ENCODE measurements around the gene ANKRD33B. TPM values are rescaled to one million over a fixed set of nuclear protein-coding genes. Genes with fewer than 3 reads are reported as not detected.

The ANKRD33B gene
- total RNA-seq, 4 donors from 2014 or later = 0.70 to 6.6 (median 3.6) TPM

DNA sequence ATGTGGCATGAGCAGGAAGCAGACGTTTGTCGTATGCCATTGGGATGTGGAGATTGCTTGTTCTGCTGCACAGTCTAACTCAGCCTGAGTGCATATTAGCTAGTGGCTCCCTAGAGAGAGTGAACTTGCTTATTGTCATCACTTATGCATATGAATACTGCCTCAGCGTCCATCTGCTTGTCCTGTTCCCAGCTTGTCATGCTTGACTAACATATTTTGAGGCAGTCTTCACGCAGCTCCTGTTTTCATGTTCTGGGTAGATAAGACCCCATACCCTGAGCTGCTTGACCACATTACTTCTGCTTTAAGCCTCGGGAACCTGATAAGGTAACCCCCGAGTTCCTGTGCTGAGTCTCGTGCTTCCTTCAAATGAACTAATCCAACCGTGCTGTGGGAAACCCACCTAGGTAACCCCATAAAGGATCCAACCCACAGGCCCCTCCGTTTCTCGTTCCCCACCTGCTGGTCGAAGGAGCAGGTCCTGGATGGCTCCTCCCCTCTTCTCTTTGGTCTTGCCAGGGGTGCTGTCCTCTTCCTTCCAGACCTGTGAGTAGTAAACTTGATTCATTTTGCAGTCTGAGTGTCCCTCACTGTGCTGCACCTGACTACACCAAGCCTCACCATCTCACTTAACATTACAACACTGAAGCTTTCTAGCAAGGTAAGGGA, 25.0 kb downstream of the ANKRD33B start:
- no peaks in the 10 kb centered on the region for H3K27me3 ChIP-seq
- no peaks in the 10 kb centered on the region for H3K9me3 ChIP-seq
- H3K27ac ChIP-seq = no peak overlapping the region
- H3K4me1 ChIP-seq = no peaks in the 10 kb centered on the region
- peak in 1 of 3 donors; percentile 15 for DNase-seq
- TF ChIP-seq POLR2A (IDR thresholded peaks at IDR 0.05) (no peak), CTCF (IDR thresholded peaks at IDR 0.05) (no peak)
- H3K4me3 ChIP-seq = no peak overlapping the region
- no peaks in the 10 kb centered on the region for H3K36me3 ChIP-seq

- Histone ChIP-seq H3K27ac (peak overlapping the region in 1 of 4 donors; percentile 2), H3K27me3 (no peaks in the 10 kb centered on the region), H3K9me3 (no peaks in the 10 kb centered on the region), H3K36me3 (no peaks in the 10 kb centered on the region), H3K4me1 (no peaks in the 10 kb centered on the region), H3K4me3 (no peak overlapping the region)
- TF ChIP-seq CTCF (IDR thresholded peaks at IDR 0.05) = no peak
- TF ChIP-seq POLR2A (IDR thresholded peaks at IDR 0.05) = no peak
- no peak for DNase-seq
Measured at GRCh38 chr5:10590226-10590999, 26.5 kb downstream of the ANKRD33B start.

- H3K4me1 ChIP-seq = no peaks in the 10 kb centered on the region
- TF ChIP-seq POLR2A (IDR thresholded peaks at IDR 0.05) (no peak), CTCF (IDR thresholded peaks at IDR 0.05) (no peak)
Measured at GRCh38 chr5:10591159-10591558, 27.3 kb downstream of the ANKRD33B start.

GRCh38 chr5:10591966-10592365, 28.1 kb downstream of the ANKRD33B start:
- Histone ChIP-seq H3K36me3 (no peaks in the 10 kb centered on the region), H3K27me3 (no peaks in the 10 kb centered on the region), H3K27ac (no peak overlapping the region), H3K4me1 (no peaks in the 10 kb centered on the region), H3K4me3 (no peak overlapping the region), H3K9me3 (no peaks in the 10 kb centered on the region)
- DNase-seq = no peak
- no peak for TF ChIP-seq CTCF (IDR thresholded peaks at IDR 0.05)
- no peak for TF ChIP-seq POLR2A (IDR thresholded peaks at IDR 0.05)

More at GRCh38 chr5:10591159-10591558, 27.3 kb downstream of the ANKRD33B start:
- Histone ChIP-seq H3K4me3 (no peak overlapping the region), H3K9me3 (no peaks in the 10 kb centered on the region), H3K27ac (no peak overlapping the region), H3K27me3 (no peaks in the 10 kb centered on the region), H3K36me3 (no peaks in the 10 kb centered on the region)
- no peak for DNase-seq

- Histone ChIP-seq H3K4me1 (no peaks in the 10 kb centered on the region), H3K27me3 (no peaks in the 10 kb centered on the region), H3K27ac (no peak overlapping the region), H3K4me3 (no peak overlapping the region), H3K9me3 (no peaks in the 10 kb centered on the region), H3K36me3 (no peaks in the 10 kb centered on the region)
- no peak for TF ChIP-seq POLR2A (IDR thresholded peaks at IDR 0.05)
- TF ChIP-seq CTCF (IDR thresholded peaks at IDR 0.05) = no peak
- DNase-seq = no peak
Measured at GRCh38 chr5:10592601-10593000, 28.7 kb downstream of the ANKRD33B start.
